ENCODE measurements around the gene SRPK3. TPM values are rescaled to one million over a fixed set of nuclear protein-coding genes. Genes with fewer than 3 reads are reported as not detected.

Gene SRPK3
- total and polyA plus RNA-seq, 2 donors (not counting 1 experiment from before 2014, with no cell fraction given): not detected

DNA sequence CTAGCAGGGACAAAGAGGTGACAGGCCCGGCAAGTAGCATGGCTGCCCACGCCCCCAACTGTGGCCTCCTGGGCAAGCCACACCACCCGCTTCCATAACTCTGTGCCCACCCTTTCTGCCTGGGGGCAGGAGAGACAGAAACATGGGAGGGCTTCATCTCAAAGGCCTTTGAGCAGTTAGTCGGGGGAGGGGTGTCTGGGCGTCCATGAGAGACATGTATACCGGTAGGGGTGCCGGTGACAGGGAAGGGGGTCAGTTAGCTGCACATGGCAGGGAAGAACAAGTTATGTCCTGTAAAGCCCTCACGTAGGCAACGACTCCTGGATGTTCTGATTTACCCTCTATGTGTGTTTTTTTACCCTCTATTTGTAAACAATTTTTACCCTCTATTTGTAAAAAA is 40.2 kb downstream of the SRPK3 start:
- Mint-ChIP-seq H3K27ac (no peak overlapping the region), H3K9me3 (ENCODE audit: insufficient read depth) (no peaks in the 10 kb centered on the region), H3K27me3 (peaks cover 22% of the 10 kb centered on the region), H3K4me3 (no peak overlapping the region), H3K4me1 (peaks cover 10% of the 10 kb centered on the region)
- Histone ChIP-seq H3K9ac (ENCODE audit: low read length) (no peak overlapping the region), H3K4me1 (ENCODE audit: control insufficient read depth in 2 of 2, insufficient read depth in 2 of 2, low read length in 2 of 2) (peaks cover 4 to 19% of the 10 kb centered on the region in 2 donors), H2AFZ (ENCODE audit: insufficient read depth, low read depth, low read length, poor library complexity, severe bottlenecking) (no peak overlapping the region), H3K27ac (ENCODE audit: low read length in 2 of 2) (no peak overlapping the region), H3K36me3 (replicated peaks in 1 of 2; ENCODE audit: control extremely low read depth in 1 of 2, control insufficient read depth in 1 of 2, extremely low read depth in 1 of 2, insufficient read depth in 2 of 2, low read length in 1 of 2) (no peaks in the 10 kb centered on the region), H3K27me3 (replicated peaks in 1 of 4; ENCODE audit: control extremely low read depth in 1 of 4, control insufficient read depth in 3 of 4, insufficient read depth in 4 of 4, low read length in 3 of 4) (peaks cover 0 to 38% (median 8%) of the 10 kb centered on the region in 4 experiments), H4K20me1 (ENCODE audit: control insufficient read depth, insufficient read depth, low read length, poor library complexity, severe bottlenecking) (no peaks in the 10 kb centered on the region), H3K9me3 (ENCODE audit: control extremely low read depth in 1 of 3, control insufficient read depth in 2 of 3, insufficient read depth in 1 of 3, low read length in 2 of 3) (no peaks in the 10 kb centered on the region), H3K79me2 (ENCODE audit: control insufficient read depth, insufficient read depth, low read length) (no peaks in the 10 kb centered on the region), H3K4me2 (replicated peaks; ENCODE audit: low read depth, low read length, poor library complexity, severe bottlenecking) (no peak overlapping the region), H3K4me3 (ENCODE audit: control extremely low read depth in 1 of 5, extremely low read depth in 1 of 5, insufficient read depth in 1 of 5, low read depth in 2 of 5, low read length in 4 of 5) (no peak overlapping the region)
- DNase-seq: no peak
- no peak for ATAC-seq (ENCODE audit: low read depth)
- WGBS (ENCODE audit: insufficient coverage): no CpG with 5 or more reads among the region's 9 CpGs
- ChIA-PET CTCF (no interaction called here), POLR2A (no interaction called here)
- intact Hi-C loops (cut with micrococcal nuclease): no loop called here
- TF ChIP-seq, protein P1, sequence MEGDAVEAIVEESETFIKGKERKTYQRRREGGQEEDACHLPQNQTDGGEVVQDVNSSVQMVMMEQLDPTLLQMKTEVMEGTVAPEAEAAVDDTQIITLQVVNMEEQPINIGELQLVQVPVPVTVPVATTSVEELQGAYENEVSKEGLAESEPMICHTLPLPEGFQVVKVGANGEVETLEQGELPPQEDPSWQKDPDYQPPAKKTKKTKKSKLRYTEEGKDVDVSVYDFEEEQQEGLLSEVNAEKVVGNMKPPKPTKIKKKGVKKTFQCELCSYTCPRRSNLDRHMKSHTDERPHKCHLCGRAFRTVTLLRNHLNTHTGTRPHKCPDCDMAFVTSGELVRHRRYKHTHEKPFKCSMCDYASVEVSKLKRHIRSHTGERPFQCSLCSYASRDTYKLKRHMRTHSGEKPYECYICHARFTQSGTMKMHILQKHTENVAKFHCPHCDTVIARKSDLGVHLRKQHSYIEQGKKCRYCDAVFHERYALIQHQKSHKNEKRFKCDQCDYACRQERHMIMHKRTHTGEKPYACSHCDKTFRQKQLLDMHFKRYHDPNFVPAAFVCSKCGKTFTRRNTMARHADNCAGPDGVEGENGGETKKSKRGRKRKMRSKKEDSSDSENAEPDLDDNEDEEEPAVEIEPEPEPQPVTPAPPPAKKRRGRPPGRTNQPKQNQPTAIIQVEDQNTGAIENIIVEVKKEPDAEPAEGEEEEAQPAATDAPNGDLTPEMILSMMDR (IDR thresholded peaks at IDR 0.05): no peak
- TF ChIP-seq EZH2 (IDR thresholded peaks at IDR 0.05; ENCODE audit: borderline replicate concordance, insufficient read depth, low read depth, low read length, poor library complexity, severe bottlenecking): no peak

DNA sequence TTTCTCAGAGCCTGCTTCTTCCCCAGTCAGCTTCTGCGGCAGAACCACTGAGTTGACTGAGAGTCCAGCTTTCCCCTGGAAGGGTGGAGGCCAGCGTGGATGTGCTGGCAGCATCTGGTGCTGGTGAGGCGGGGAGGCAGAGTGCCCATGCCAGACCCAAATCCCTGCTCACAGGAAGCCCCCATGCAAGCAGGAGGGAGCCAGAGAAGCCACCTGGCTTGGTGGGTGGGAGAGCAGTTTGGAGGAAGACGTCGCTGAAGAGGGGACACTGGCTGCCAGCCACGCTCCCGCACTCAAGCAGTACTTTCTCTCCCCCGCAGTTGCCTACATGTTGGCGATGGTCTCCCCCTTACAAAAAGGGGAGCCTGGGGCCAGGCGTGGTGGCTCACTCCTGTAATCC is 43.5 kb downstream of the SRPK3 start:
- H3K4me1 Mint-ChIP-seq: peaks cover 7% of the 10 kb centered on the region
- H3K27me3 ChIP-seq (replicated peaks in 1 of 4; ENCODE audit: control extremely low read depth in 1 of 4, control insufficient read depth in 3 of 4, insufficient read depth in 4 of 4, low read length in 3 of 4): peaks cover 0 to 37% (median 10%) of the 10 kb centered on the region in 4 experiments
- H3K4me3 ChIP-seq (ENCODE audit: control extremely low read depth in 1 of 5, extremely low read depth in 1 of 5, insufficient read depth in 1 of 5, low read depth in 2 of 5, low read length in 4 of 5): no peak overlapping the region
- H3K9me3 Mint-ChIP-seq (ENCODE audit: insufficient read depth): no peaks in the 10 kb centered on the region
- H3K36me3 ChIP-seq (replicated peaks in 1 of 2; ENCODE audit: control extremely low read depth in 1 of 2, control insufficient read depth in 1 of 2, extremely low read depth in 1 of 2, insufficient read depth in 2 of 2, low read length in 1 of 2): no peaks in the 10 kb centered on the region
- peaks cover 33% of the 10 kb centered on the region for H3K27me3 Mint-ChIP-seq
- no peak overlapping the region for H3K27ac ChIP-seq (ENCODE audit: low read length in 2 of 2)
- H3K79me2 ChIP-seq (ENCODE audit: control insufficient read depth, insufficient read depth, low read length): no peaks in the 10 kb centered on the region
- no peak overlapping the region for H3K4me3 Mint-ChIP-seq
- H3K4me2 ChIP-seq (replicated peaks; ENCODE audit: low read depth, low read length, poor library complexity, severe bottlenecking): no peak overlapping the region
- H3K9me3 ChIP-seq (ENCODE audit: control extremely low read depth in 1 of 3, control insufficient read depth in 2 of 3, insufficient read depth in 1 of 3, low read length in 2 of 3): peaks cover 0 to 6% (median 0%) of the 10 kb centered on the region in 3 donors
- no peak overlapping the region for H3K9ac ChIP-seq (ENCODE audit: low read length)
- POLR2A ChIA-PET: no interaction called here
- H3K27ac Mint-ChIP-seq: no peak overlapping the region
- CTCF ChIA-PET: no interaction called here
- H2AFZ ChIP-seq (ENCODE audit: insufficient read depth, low read depth, low read length, poor library complexity, severe bottlenecking): no peak overlapping the region
- no peak for ATAC-seq (ENCODE audit: low read depth)
- H4K20me1 ChIP-seq (ENCODE audit: control insufficient read depth, insufficient read depth, low read length, poor library complexity, severe bottlenecking): no peaks in the 10 kb centered on the region
- DNase-seq: no peak
- 73% methylated on average over 2 of the region's 10 CpGs for WGBS (ENCODE audit: insufficient coverage)
- intact Hi-C loops (cut with micrococcal nuclease): no loop called here
- no peak for TF ChIP-seq EZH2 (IDR thresholded peaks at IDR 0.05; ENCODE audit: borderline replicate concordance, insufficient read depth, low read depth, low read length, poor library complexity, severe bottlenecking)
- TF ChIP-seq, protein P1 (IDR thresholded peaks at IDR 0.05): no peak
- H3K4me1 ChIP-seq (ENCODE audit: control insufficient read depth in 2 of 2, insufficient read depth in 2 of 2, low read length in 2 of 2): peaks cover 8 to 15% of the 10 kb centered on the region in 2 donors

Data from B cell (primary cell).